ENCODE measurements around the gene LTA4H.

DNA sequence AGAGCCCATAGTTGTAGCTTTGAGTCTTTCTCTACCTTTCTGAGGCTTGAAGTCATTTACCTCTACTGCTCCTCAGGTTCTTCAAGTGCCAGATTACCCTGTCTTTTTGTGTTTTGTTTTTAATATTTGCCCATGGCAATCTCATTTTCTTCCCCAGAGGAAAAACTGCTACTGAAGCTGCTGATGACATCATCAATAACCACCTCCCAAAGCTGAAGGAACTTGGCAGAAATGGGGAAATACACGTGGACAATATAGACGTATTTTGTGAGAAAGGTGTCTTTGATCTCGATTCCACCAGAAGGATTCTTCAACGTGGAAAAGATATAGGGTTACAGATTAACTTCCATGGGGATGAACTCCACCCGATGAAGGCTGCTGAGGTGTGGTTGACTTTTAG, 75.1 kb downstream of the LTA4H start:
- TF ChIP-seq, protein P1, sequence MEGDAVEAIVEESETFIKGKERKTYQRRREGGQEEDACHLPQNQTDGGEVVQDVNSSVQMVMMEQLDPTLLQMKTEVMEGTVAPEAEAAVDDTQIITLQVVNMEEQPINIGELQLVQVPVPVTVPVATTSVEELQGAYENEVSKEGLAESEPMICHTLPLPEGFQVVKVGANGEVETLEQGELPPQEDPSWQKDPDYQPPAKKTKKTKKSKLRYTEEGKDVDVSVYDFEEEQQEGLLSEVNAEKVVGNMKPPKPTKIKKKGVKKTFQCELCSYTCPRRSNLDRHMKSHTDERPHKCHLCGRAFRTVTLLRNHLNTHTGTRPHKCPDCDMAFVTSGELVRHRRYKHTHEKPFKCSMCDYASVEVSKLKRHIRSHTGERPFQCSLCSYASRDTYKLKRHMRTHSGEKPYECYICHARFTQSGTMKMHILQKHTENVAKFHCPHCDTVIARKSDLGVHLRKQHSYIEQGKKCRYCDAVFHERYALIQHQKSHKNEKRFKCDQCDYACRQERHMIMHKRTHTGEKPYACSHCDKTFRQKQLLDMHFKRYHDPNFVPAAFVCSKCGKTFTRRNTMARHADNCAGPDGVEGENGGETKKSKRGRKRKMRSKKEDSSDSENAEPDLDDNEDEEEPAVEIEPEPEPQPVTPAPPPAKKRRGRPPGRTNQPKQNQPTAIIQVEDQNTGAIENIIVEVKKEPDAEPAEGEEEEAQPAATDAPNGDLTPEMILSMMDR (IDR thresholded peaks at IDR 0.05), result no peak
- TF ChIP-seq POLR2A (IDR thresholded peaks at IDR 0.05), result no peak
- TF ChIP-seq POLR2AphosphoS5 (IDR thresholded peaks at IDR 0.05), result no peak
- no peak for TF ChIP-seq EP300 (IDR thresholded peaks at IDR 0.05)
